Measurements from ENCODE around the gene ZNF778.

Gene ZNF778

DNA sequence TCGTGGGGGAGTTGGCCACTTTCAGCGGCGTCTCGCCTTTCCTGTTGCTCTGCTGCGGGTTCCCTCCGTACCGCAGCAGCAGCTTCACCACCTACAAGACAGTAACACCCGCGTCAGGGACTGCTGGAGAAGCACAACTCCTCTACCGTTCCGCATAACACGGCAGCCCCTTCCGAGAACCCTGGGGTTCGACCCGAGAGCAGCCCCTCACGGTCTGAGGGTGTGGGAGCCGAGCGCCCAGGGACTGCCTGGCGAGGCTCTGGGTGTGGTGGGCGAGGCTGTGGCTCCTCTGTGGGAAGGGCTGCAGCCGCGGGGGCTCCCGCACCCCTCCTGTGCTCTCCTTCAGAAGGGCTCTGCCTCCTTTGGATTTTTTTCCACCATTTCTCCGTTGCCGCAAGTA, 68.6 kb downstream of the ZNF778 start:
- Histone ChIP-seq H3K36me3 (ENCODE audit: control insufficient read depth, insufficient read depth, low read length) (peaks cover 19% of the 10 kb centered on the region), H3K4me3 (ENCODE audit: low read length) (no peak overlapping the region), H3K9me3 (ENCODE audit: control insufficient read depth, low read length) (no peaks in the 10 kb centered on the region), H3K4me1 (ENCODE audit: control insufficient read depth, insufficient read depth, low read length) (no peaks in the 10 kb centered on the region), H3K9ac (ENCODE audit: low read length) (no peak overlapping the region), H3K27me3 (ENCODE audit: control insufficient read depth, insufficient read depth, low read length) (no peaks in the 10 kb centered on the region)
